H1 (cell line): ENCODE results near the gene PEX26. TPM values are rescaled to one million over a fixed set of nuclear protein-coding genes. Genes with fewer than 3 reads are reported as not detected.

Experiments used
- JUN ChIP-seq: IDR thresholded peaks from 2 replicates; pipeline ENCODE4 v1.6.1; 2011; ENCODE audit warnings: low read depth, mild to moderate bottlenecking, improper control_type of control experiment, low read length
- YY1 ChIP-seq: IDR thresholded peaks from 2 replicates; pipeline ENCODE4 v1.6.1; 2011; ENCODE audit warnings: low read depth, mild to moderate bottlenecking, low read length
- polyA plus RNA-seq, 7 experiments: library from polyadenylated mRNA; depleted of rRNA in 3 of 7; stranded (reverse) in 5 of 7; unstranded in 2 of 7; fragments of >200 nt in 5 of 7; fragments of 200-250 nt in 2 of 7; gene quantifications; 1 replicate in 5 of 7; 2 replicates in 1 of 7; 4 replicates in 1 of 7; pipeline versions ENCODE4 v1.2.1 to v1.2.3, GENCODE V29; 2011 to 2013; ENCODE audit warnings: missing spikeins in 2 of 7, mixed read lengths in 2 of 7
- total RNA-seq: library from RNA; stranded (reverse); fragmentation: NEBNext Ultra II Directional; extraction: Animal tissue kit (Norgen Biotek cat#: 25700); gene quantifications from 2 replicates; pipeline ENCODE4 v1.2.1, GENCODE V29; 2021

PEX26 gene
- total and polyA plus RNA-seq, 2 of the 8 experiments (the other 6 are each of a cell fraction or from before 2014, with no cell fraction given) = 33.1 to 49.0 TPM

DNA sequence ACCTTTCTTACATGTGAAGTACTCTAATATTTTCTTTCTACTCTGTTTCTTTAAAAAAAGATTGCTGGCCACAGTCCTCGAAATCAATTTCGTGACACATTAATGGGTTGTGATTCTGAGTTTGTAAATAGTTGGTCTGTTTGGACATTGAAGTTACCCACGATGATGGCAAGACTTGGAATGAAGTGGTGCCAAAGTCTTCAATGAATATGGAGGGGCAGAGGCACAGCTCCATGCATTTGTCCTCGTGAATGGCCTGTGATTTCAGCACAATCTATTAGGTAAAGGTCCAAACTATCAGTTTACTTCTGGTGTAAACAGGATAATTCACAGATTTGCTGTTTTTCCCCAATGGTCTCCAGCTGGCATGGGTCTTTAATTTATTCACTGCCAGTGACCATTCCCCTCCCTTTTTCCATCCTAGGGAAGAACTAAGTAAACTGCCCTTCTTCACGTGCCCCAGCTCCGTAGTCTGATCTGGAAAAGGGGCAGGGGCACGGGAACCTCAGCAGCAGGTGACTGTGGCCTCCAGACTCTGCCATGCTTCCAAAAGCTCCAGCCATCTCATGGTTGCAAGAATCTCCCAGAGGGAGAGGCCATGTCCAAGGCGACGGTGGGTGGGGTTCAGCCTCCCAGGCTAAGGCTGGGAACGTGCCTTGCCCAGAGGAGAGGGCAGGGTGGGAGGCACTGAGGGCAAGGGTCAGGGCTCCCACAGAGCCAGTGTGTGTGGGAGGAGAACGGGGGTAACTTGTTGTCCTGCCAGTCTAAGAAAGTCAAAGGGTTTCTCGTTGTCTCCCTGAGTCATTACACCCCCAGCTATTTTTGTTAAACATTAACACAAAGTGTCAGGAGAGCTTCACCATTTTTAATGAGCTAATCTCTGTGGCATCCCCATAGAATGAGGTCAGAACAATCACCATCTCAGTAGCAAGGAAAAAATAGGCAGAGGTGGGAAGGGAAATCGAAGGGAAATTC, 16.9 kb upstream of the PEX26 start (continued):
- TF ChIP-seq YY1 (no peak), JUN (no peak)
